Glomerular visceral epithelial cell (primary cell): ENCODE measurements around the gene ZNF385A.
"Not testable (repeated sequence)": the region's sequence is repeated elsewhere in the genome, so short reads cannot be mapped to it uniquely, and the experiment has no call there.

ENCODE experiments used
- DNase-seq: peaks from one replicate; pipeline ENCODE4 v3.0.0-alpha.2; 2016; ENCODE audit errors: extremely low spot score

The ZNF385A gene

DNA sequence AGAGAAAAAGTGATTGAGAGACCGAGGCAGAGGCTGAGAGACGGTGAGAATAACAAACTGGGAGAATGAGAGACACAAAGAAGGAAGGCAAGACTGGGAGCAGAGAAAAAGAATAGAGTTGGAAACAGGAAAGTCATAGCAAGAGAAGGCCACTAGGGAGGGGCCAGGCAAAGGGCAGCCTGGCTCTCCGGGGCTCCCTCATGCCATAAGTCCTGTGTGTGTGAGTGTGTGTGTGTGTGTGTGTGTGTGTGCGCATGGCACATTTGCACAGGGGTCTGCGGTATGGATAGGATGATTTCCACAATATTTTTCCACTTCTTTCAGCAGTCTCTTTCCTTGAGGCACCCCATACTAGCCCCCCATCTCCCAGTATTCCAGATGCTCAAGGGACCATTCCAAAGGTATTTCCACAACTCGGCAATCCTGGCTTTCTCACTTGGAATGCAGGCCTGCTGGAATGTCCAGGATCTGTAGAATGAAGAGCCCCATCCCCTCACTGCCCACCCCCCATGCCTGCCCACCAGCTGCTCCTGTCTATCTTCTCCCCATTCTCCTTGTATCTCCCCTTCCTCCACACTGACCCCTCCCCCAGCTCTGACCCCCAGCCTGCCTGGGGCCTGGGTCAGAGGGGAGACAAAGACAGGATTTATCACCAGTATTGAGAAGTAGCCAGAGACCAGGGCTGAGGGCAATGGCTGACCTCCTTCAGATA lies 29.3 kb downstream of the ZNF385A start:
- DNase-seq = no peak

- not testable (repeated sequence) for DNase-seq
These were observed 30.3 kb downstream of the ZNF385A start for GRCh38 chr12:54354271-54354670.

DNA sequence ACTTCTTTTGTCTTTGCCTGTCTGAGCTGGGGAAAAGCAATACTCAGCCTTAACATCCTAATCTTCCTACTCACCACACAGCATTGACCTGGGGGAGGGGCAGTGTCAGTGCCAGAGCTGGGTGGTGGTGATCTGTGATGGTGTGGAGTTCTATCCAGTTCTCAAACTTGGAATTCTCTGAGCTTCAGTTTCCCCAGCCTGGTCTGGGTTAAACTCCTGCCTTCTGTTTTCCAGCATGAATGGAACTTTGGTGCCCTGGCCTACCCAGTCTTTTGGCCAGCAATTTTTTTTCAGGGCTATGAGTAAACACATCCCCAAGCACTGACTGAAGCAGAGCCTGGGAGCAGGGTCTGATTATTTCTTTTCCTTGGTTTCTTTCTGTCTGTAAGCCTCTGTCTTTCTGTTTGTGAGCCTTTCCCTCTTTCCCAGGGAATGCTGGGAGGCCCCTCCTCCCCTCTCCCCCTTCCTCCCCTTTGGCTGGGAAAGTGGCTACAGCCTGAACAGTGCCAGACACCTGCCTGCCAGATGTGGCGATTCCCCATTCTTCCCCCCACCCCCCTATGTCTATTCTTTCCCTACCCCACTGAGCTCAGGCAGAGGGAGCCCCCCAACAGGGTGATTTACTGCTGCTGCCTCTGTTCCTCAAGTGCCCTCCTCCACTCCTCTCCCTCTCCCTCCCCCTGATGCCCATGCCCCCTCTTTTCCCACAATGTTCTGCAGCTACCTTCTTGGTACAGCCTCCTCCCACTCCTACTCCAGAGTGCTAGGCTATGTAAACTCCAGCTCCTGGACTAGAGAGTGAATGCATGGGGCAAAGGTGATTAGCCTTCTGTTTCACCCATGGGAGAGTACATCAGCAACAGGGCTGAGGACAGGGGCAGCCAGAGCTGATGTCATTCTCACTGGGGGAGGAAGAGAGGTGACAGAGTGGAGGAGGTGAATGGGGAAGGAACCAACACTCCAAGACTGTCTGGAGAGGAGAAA lies 31.4 kb downstream of the ZNF385A start:
- DNase-seq = no peak

DNA sequence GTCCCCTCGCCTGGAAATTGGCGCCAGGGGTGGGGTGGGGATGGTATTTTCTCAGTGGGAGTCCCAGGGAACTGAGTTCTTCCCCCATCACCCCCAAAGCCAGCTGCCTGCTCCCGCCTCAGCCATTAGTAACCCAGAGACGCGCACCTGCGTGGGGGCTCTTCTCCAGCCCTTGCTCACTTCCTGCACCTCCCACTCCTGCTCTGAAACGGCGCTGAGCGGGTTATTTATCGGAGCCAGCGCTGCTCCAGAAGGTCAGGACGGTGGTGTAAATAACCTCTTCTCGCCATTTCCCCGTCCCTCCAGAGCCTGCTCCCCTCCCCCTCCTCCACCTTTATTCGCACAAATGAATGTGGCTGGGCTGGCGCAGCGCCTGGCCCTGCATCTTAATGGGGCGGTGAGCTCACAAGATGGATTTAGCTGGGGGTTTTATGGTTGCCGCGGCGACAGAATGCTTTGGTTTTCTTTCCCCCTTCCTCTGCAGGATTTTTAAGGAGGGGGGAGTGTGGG lies 32.5 kb downstream of the ZNF385A start:
- no peak for DNase-seq

DNA sequence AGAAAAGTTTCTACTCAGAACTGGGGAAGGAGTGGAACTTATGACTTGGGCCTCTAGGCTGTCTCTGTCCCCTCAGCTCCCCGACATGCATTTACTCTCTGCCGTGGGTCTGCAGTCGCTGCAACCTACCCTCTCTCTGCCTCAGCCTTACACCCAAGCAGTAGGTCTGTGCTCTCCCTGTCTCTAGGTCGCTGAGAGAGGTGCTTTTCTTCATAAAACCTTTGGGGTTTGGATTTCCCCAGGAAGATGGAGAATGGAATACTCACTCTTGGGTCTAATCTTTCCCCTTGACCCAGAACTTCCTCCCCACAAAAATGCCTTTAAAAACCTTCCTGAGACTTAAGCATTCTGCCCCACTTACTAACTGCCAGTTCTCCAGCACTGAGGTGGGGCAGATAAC lies 33.2 kb downstream of the ZNF385A start:
- DNase-seq = no peak

DNA sequence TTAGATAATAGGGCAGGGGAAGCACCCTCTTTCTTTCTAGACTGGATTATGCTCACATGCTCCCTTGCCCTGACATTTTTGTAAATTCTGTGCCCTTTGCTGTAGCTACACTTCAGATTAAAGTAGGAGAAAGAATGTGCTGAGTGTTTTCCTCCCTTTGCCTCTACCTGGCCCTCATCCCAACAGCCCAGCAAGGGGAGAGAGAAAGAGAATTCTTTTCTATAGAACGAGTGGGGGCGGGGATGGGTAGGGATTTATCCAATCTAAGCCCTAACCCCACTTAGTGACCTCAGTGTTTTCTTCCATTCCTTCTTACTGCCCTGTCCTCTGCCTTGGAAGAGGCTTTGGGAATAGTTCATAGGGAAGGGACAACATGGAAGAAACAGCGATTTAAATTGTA lies 33.8 kb downstream of the ZNF385A start:
- no peak for DNase-seq

- DNase-seq = no peak
These were observed 34.9 kb downstream of the ZNF385A start for GRCh38 chr12:54349679-54350078.

DNA sequence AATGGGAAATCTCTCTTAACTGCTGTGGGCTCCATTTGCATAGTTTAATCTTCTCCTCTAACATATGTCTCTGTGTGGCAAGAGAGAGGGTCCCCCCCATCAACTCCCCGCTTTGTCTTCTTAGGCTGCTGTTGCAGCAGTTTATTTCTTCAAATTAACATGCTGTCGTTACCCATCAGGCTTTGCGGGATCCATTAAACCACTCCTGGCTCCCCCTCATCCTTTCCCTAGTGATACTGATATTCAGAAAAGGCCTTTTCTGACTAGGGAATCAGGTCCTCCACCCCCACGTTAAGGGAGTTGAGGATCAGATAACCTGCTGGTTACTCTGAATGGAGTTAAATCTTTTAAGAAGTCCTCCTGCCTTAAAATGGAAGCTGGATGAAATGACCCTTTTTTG lies 35.5 kb downstream of the ZNF385A start:
- no peak for DNase-seq

DNA sequence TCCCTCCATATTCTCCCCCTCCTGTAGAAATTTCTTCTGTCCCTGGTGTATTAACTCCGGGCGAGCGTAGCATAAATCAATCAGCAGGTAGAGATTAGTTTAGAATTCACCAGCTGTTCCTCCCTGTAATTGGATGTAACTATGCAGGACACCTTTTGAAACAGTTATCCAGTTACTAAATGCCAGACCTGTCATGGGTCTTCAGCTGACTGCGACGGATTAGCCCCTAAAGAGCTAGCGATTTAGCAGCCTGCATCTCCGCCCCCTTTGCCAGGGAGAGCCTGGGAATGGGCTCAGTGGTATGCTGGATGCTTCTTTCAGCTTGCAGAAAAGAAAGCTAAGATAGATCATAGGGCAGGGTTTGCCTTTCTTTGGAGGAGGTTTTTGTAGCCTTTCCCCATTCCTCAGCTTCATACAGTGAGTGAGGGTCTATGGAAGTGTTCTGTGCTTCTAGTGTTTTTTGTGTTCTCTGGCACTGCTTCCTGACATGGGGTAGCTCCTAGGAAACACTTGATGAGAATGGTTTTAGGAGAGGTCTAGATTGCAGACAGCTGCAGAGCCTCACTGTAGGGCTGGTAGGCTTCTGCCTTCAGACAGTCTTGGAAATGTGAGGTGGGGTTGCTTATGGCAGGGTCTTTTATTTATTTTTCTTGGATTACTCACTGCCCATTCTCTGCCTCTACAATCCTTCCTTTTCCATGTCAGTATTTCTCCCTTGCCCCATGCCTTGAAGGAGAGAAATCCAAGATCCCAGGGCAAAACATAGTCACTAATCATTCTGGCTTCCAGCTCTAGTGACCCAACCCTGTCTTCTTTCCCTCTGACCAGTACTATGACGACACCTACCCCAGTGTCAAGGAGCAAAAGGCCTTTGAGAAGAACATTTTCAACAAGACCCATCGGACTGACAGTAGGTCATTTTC lies 42.9 kb downstream of the ZNF385A start:
- DNase-seq = no peak

DNA sequence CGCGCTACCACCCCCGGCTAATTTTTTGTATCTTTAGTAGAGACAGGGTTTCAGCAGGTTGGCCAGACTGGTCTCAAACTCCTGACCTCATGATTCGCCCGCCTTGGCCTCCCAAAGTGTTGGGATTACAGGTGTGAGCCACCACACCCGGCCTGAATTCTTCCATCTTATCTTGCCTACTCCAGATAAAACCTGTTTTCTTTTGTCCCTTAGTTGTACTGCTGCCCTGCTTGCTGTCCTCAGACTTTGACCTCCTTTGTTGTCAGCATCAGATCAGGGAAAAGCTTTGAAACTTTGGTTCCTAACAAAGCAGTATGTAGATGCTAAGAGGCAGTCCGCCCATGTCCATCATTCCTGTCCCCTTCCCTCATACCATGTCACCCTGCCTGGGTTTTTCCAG lies 43.7 kb downstream of the ZNF385A start:
- no peak for DNase-seq

GRCh38 chr12:54338698-54339296 lies 45.7 kb downstream of the ZNF385A start:
- DNase-seq = no peak

DNA sequence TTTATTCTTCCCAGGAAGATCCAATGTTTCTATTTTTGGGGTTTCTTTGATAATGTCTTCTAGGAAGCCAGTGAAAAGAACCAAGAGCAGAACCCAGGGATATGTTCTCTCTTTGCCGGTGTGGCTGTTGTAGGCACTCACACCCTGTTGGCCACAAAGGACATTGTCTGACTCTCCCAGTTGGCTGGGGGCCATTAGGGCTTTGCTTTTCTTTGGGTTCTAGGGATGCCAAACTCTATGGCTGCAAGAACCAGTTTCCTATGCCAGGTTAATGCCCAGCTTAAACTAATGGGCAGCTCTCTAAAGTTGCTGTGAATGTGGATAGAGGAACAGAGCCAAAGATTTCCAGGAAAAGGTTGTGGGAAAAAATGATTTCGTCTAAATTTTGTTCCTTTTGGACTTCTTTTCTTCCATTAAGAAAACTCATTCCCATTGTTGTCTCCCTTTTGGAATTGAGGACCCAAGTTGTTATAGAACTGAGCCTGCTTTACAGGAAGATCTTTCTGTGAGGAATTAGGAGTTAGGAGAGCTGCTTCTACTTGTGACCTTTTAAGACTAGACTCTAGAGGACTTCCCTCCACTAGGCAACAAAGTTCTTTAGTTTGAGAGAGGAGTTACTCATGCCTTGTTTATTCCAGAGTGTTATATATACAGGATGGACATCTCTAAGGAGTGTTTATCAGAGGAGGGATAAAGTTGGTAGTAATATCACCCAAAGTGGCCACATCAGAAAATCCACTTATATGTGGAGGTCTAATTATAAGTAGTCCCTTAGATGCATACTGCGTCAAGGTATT lies 46.5 kb downstream of the ZNF385A start:
- DNase-seq = no peak

GRCh38 chr12:54337280-54337842 lies 47.2 kb downstream of the ZNF385A start:
- DNase-seq = no peak

GRCh38 chr12:54333420-54334034 lies 51.0 kb downstream of the ZNF385A start:
- no peak for DNase-seq

GRCh38 chr12:54331461-54331860 lies 53.1 kb downstream of the ZNF385A start:
- DNase-seq = no peak

- no peak for DNase-seq
These were observed 54.1 kb downstream of the ZNF385A start for GRCh38 chr12:54330442-54330841.

GRCh38 chr12:54329759-54330158 lies 54.8 kb downstream of the ZNF385A start:
- no peak for DNase-seq

DNA sequence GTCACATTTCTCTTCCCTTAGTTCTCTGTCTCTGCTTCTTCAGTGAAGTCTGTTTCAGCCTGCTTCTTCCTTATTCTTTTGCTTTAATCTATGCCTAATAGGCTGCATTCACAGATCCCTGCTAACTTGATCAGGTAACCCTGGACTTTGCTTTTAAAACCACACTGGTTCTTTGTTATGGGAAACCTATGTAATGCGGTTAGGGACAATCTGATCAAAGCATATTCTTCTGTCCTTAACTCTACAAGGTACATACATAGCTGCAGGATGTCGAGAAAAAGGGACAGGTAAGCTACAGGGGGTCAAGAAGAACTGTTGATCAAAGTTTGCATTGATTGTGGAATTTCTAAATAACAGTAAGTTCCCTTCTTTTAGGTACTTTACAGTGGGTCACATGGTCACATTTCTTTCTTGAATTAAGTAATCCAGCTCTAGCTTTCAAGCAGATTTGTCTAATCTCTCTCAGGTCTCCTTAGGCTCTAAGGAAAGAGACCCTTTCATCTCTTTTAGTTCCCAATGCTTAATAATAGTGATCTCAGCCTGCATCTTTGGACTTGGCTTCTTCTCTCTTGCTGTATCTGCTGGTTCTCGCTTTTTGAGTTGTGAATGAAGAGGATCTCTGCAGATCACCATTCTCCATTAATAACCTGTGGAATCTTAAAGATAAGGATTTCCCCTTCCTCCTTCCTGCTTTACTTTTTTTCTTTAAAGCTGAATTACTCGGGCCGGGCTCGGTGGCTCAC lies 55.8 kb downstream of the ZNF385A start:
- no peak for DNase-seq
